Fibroblast of mammary gland (primary cell): Measurements from ENCODE around the gene STARD9.

Experiments used
- DNase-seq: peaks from one replicate; pipeline ENCODE4 v3.0.0-alpha.2; 2010; ENCODE audit warnings: low read depth
- H3K4me3 ChIP-seq: 2 replicates; pipeline ENCODE4 v1.5.1; 2011; ENCODE audit warnings: low read depth, mild to moderate bottlenecking, low read length, moderate library complexity; ENCODE audit not compliant: control insufficient read depth
- CTCF ChIP-seq: conservative IDR thresholded peaks from 2 replicates; pipeline ENCODE4 v1.5.1; 2011; ENCODE audit warnings: low read depth, low read length, inconsistent platforms; ENCODE audit not compliant: control insufficient read depth, insufficient read depth

Gene STARD9

GRCh38 chr15:42603978-42604377 is 28.6 kb downstream of the STARD9 start:
- no peak overlapping the region for H3K4me3 ChIP-seq
- no peak for DNase-seq
- TF ChIP-seq CTCF, result no peak

GRCh38 chr15:42604894-42605744 is 29.7 kb downstream of the STARD9 start:
- no peak overlapping the region for H3K4me3 ChIP-seq
- TF ChIP-seq CTCF, result no peak
- peak; percentile 54 for DNase-seq

- no peak overlapping the region for H3K4me3 ChIP-seq
- no peak for DNase-seq
- no peak for TF ChIP-seq CTCF
These were observed 30.4 kb downstream of the STARD9 start for GRCh38 chr15:42605796-42606195.

GRCh38 chr15:42608110-42608531 is 32.7 kb downstream of the STARD9 start:
- DNase-seq, result no peak
- no peak overlapping the region for H3K4me3 ChIP-seq
- TF ChIP-seq CTCF, result no peak

GRCh38 chr15:42608752-42609488 is 33.5 kb downstream of the STARD9 start:
- H3K4me3 ChIP-seq, result no peak overlapping the region
- no peak for DNase-seq
- no peak for TF ChIP-seq CTCF

GRCh38 chr15:42611532-42611931 is 36.1 kb downstream of the STARD9 start:
- no peak for DNase-seq
- no peak overlapping the region for H3K4me3 ChIP-seq
- TF ChIP-seq CTCF, result no peak
